ENCODE measurements around the gene LGALS9C.
"Not testable (repeated sequence)": the region's sequence is repeated elsewhere in the genome, so short reads cannot be mapped to it uniquely, and the experiment has no call there.

- TF ChIP-seq CTCF, POLR2A, EP300 (IDR thresholded peaks at IDR 0.05): not testable (repeated sequence)
Observed at GRCh38 chr17:18473967-18474366, 2.6 kb upstream of the LGALS9C start.

All from ovary (tissue), 3 donors.